GM12892 (cell line): ENCODE data around the gene CNTN4.

Experiments
- DNase-seq: peaks from one replicate; pipeline ENCODE4 v3.0.0; 2011; ENCODE audit not compliant: insufficient read length
- FAIRE-seq: peaks from 2 replicates; lab custom pipeline; 2011; peaks lifted over from hg19 to GRCh38; lab: Jason Lieb, UNC
- POLR2A ChIP-seq: IDR thresholded peaks from 2 replicates; pipeline ENCODE4 v1.6.1; 2011; ENCODE audit warnings: low read depth, low read length, control low read depth
- POLR2AphosphoS5 ChIP-seq: IDR thresholded peaks from 2 replicates; pipeline ENCODE4 v1.6.1; 2011; ENCODE audit warnings: low read depth, low read length, control low read depth
- TAF1 ChIP-seq: IDR thresholded peaks from 2 replicates; pipeline ENCODE4 v1.6.1; 2011; ENCODE audit warnings: low read depth, mild to moderate bottlenecking, control low read depth, low read length, borderline replicate concordance

The CNTN4 gene

DNA sequence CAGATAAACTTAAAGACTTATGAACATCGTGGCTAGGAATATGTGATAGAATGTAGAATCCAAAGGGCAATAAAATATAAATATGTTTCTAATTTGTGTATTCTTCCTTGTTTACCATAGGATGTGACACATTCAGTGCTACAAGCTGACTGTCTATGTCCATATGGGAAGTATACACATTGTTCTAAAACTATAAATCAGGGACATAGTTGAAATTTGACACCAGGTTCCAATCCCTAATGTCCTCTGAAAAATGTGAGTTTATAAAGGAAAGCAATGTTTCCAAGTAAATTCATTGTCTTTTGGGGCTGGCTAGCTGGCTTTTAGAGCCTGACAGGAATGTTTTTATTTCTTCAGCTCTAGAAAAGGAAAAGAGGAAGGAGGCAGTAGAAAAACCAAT, 273.6 kb downstream of the CNTN4 start:
- TF ChIP-seq POLR2AphosphoS5: no peak
- no peak for TF ChIP-seq TAF1
- TF ChIP-seq POLR2A: no peak
- FAIRE-seq: no peak

DNA sequence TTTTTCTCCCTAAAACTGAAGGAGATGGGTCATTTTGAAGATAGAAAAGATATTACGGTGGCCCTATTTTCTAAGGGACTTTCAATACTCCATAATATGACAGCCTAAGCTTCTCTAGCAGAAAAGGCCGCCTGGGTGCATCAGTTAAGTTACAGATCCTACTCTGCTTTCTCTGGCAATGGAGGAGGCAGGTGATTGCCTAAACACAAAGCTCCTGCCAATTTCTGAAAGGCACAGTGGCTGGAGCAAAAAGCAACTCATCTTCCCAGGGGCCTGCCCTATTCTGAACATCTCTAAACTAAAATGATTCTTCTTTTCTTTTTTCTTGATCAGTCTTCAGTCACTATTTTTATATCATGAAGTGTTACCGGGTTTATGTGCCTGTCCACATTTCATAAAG, 276.7 kb downstream of the CNTN4 start:
- TF ChIP-seq POLR2AphosphoS5: no peak
- no peak for TF ChIP-seq POLR2A
- TF ChIP-seq TAF1: no peak
- DNase-seq: no peak
- no peak for FAIRE-seq

More for the DNA sequence above, 273.6 kb downstream of the CNTN4 start:
- no peak for DNase-seq

DNA sequence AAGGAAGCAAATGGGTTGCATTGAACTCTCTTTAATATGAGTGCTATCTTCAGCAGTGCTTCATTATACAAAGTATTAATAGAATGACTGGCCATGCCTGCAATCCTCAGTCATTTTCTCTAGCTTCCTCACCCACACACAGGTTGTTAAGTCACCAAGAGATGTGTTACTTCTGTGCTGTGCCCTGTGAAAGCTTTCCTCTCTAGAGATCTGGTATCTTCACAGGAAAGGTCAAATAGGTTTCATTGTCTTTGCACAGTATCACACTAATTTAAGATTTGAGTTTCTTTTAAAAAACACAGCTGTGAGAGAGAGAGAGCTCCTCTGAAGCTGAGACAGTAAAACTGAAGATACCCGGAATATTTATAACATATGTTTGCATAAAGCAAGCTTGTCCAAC, 278.6 kb downstream of the CNTN4 start:
- no peak for FAIRE-seq
- no peak for TF ChIP-seq TAF1
- no peak for TF ChIP-seq POLR2AphosphoS5
- TF ChIP-seq POLR2A: no peak
- no peak for DNase-seq

DNA sequence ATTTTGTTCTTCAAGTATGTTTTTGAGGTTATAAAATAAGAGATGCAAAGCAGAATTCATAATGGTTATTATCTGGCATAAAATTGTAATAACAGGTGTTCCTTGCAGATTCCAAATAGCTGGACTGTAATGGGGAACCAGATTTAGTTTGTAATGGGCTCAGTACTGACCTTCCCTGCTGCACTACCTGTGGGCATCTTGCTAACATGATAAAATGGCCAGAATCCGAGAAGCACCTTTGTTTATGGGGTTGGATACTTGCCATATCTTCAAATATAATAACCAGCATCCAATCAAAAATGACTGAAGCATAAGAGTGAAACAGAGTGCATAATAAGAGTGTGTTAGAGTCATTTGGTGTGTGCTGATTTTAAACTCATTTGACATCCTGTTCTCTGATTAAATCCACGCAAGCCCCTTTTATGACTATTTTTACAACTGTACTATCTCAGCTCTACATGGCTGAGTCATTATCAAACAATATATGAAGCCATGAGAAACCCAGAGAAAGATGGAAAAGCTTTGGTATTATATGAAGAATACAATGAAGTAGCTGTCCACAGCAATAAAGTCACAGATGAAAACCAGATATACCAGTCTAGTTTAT, 292.4 kb downstream of the CNTN4 start:
- TF ChIP-seq POLR2AphosphoS5 (no peak), POLR2A (no peak), TAF1 (no peak)
- no peak for DNase-seq
- FAIRE-seq: no peak

DNA sequence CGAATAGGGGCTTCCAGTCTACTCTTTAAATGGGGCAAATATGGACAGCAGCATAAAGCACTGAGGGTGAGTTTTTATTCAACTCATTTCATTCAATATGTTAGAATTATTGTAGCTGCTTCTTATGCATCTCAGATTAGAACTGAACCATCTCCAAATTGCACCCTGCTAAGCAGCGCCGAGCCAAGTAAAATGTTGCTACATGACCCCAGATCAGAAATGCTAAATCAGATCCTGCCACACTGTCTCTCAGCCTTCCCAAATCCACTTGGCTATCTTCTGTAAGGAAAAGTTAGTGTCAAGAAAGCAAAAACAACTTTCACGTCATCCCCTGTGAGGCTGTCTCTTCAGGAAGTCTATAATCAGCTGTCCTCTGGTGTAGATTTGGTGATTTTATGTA, 293.2 kb downstream of the CNTN4 start:
- DNase-seq (no peak), FAIRE-seq (no peak)
- TF ChIP-seq POLR2A (no peak), POLR2AphosphoS5 (no peak), TAF1 (no peak)

DNA sequence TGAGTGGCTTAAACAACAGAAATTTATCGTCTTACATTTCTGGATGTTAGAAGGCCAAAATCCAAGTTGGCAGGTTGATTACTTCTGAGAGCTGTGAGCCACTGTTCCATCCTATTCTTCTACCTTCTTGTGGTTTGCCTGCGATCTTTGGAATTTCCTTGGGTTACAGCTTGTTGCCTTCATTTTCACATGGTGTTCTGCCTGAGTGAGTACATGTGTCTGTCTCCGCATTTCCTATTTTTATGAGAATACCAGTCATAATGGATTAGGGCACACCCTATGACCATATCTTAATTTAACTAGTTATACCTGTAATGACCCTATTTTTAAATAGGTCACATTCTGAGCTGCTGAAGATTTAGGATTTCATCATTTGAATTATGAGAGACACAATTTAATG, 294.3 kb downstream of the CNTN4 start:
- FAIRE-seq: no peak
- DNase-seq: no peak
- TF ChIP-seq POLR2AphosphoS5 (no peak), TAF1 (no peak), POLR2A (no peak)

DNA sequence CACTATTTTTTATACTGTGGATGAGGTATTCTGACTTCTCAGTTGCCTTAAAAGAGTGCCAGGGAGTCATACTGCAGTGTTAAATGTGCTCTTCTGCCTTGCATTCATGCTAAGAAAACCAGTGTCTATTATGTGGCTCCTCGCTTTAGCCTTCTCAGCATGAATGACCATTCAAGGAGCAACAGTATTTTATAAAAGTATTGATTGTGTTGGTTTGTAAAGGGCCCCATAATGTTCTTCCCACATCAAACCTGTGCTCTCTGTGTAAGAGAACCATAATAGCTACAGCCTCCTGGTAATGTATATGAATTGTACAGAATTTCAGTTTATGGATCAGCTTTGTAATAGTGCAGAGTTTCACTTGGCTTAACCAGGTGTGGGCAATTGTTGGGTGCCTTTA, 316.4 kb downstream of the CNTN4 start:
- no peak for FAIRE-seq
- TF ChIP-seq POLR2A: no peak
- no peak for TF ChIP-seq TAF1
- TF ChIP-seq POLR2AphosphoS5: no peak
- no peak for DNase-seq

DNA sequence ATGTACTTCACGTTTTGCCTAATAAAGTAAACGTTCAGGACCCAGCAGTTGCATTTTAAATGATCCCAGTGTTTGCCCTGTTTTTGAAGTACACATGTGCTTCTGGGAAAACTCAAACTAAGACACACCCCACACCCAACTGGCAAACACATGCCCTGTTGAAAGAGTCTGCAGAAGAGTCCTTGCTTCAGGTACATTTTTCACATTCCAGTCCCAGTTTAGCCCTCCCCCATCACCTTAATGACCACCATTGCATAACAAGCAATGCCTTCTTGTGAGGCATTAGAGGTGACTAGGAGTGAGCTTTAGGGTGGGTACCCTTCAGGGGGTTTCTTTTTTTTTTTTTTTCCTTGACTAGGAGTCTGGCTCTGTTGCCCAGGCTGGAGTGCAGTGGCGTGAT, 322.3 kb downstream of the CNTN4 start:
- DNase-seq: no peak
- no peak for FAIRE-seq
- TF ChIP-seq TAF1 (no peak), POLR2AphosphoS5 (no peak), POLR2A (no peak)

DNA sequence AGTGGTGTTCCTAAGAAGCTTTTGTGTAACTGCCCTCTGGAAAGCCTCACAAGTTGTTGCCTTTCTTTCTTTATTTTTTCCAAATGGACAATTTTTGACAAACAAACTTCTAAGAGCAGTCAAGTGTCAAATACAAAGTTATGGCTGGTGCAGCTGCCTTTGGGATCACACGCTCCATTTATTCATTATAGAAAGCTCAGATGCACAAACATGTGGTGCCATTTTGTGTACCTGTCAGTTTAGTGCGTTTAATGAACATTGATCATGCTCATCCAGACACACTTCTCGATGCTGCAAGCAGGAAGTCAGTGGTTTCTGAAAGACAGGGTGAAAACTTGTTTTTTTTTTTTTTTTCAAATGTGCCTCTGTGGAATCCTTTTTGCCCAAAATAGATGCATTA, 324.5 kb downstream of the CNTN4 start:
- no peak for FAIRE-seq
- DNase-seq: no peak
- TF ChIP-seq POLR2A (no peak), TAF1 (no peak), POLR2AphosphoS5 (no peak)

DNA sequence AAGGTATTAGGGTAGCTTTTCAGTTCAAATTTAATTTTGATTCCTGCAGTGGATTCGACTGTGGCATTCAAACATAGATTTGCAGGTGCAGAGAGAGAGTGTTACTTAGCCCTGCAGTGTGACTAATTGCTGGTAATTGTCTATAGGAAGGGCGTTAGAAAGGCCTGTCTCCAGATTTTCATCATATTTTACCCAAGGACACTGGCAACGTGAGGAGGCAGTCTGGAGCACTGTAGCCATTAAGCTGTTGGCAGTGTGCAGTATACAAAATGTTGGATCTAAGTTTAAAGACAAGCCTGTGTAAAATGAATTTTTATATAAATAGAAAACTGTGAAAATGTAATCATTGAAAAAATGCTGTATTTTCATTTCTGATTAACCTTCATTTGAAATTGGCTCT, 342.9 kb downstream of the CNTN4 start:
- DNase-seq (no peak), FAIRE-seq (no peak)
- no peak for TF ChIP-seq TAF1

DNA sequence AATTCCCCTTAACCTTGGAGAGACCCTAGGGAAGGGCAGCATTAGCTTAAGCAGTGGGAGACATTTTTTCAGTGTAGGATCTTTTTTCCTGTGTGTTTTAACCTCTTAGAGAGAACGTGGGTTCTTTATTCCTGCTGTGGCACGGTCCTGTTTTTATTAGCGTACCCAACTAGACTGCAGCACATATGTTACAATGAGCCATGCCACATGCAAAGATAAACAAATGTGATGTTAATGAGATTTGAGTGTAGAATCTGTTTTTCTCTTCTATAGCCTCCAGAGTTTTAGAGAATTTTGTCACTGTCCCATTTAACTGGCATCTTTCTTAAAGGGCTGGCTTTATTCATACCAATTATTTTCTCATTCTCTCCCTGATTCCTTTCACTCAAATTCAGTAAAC, 347.5 kb downstream of the CNTN4 start:
- no peak for FAIRE-seq
- no peak for DNase-seq
- no peak for TF ChIP-seq POLR2AphosphoS5
- no peak for TF ChIP-seq POLR2A
- TF ChIP-seq TAF1: no peak

DNA sequence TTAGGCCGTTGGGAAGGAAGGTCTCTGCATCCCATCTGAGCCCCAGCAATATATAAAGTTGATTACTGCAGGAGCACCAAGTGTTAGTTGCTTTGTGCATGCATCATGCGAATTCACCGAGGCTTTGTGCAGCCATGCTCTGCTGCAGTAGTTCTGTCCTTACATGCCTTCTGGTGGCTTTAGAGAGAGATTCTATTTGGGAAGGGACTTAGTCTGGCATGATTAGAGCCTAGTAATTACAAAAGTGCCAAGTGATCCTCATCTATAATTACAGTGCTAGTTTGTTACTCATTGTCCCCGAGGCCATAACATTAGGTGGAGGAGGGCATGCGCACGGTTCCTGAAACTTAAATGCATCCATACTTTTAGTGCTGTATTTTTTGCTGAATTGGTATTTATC, 353.6 kb downstream of the CNTN4 start:
- DNase-seq: no peak
- no peak for FAIRE-seq
- TF ChIP-seq TAF1: no peak
- TF ChIP-seq POLR2AphosphoS5: no peak
- no peak for TF ChIP-seq POLR2A

DNA sequence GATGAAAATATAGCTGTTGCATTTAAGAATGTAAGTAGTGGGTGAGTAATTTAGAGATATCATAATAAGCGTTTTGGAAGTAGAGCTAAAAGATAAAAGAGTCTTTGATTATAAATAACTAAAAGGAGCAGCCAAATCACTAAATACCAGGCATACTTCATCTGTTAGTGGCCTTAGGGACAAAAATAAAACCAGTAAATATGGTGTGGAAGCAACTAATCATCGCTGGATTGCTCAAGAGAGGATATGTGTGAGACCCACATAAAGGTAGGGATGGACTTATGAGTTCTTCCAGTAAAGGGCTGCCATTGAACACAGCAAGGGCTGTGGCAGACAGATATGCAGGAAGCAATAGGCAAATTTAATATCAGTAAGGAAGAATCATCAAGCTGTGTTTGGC, 356.2 kb downstream of the CNTN4 start:
- DNase-seq (no peak), FAIRE-seq (no peak)
- TF ChIP-seq TAF1: no peak
- TF ChIP-seq POLR2AphosphoS5: no peak
- no peak for TF ChIP-seq POLR2A

DNA sequence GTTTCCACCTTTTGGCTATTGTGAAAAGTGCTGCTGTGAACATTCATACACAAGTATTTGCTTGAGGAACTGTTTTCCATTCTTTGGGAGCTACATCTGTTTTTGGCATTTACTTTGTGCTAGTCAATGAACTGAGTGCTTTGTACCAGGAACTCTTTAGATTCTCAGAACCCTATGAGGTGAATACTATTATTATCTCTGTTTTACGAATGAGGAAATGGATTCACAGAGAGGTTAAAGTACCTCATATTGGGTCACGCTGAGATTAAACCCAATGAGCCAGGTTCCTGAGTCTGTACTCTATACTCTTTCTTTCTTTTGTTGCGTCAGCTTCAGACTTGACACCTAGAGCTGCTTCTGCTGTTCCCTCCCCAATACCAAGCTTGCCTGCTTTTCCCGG, 358.1 kb downstream of the CNTN4 start:
- DNase-seq: no peak
- no peak for FAIRE-seq
- no peak for TF ChIP-seq TAF1
- no peak for TF ChIP-seq POLR2A
- TF ChIP-seq POLR2AphosphoS5: no peak
